Left renal pelvis (tissue), 4 donors: Measurements from ENCODE around the gene TBC1D22A. TPM values are rescaled to one million over a fixed set of nuclear protein-coding genes. Genes with fewer than 3 reads are reported as not detected.

Experiments used
- DNase-seq, 4 donors: peaks; one replicate each; pipeline ENCODE4 v3.0.0-alpha.2; 2013; ENCODE audit warnings: low read depth in 4 of 4, low spot score in 3 of 4
- polyA plus RNA-seq, 4 donors: library from polyadenylated mRNA; unstranded; fragments of 120-200 nt; gene quantifications; one replicate each; pipeline ENCODE4 v1.2.1, GENCODE V29; 2013; ENCODE audit not compliant: insufficient read length in 4 of 4

Gene TBC1D22A
- polyA plus RNA-seq, 4 donors = 14.3 to 19.3 (median 15.7) TPM

DNA sequence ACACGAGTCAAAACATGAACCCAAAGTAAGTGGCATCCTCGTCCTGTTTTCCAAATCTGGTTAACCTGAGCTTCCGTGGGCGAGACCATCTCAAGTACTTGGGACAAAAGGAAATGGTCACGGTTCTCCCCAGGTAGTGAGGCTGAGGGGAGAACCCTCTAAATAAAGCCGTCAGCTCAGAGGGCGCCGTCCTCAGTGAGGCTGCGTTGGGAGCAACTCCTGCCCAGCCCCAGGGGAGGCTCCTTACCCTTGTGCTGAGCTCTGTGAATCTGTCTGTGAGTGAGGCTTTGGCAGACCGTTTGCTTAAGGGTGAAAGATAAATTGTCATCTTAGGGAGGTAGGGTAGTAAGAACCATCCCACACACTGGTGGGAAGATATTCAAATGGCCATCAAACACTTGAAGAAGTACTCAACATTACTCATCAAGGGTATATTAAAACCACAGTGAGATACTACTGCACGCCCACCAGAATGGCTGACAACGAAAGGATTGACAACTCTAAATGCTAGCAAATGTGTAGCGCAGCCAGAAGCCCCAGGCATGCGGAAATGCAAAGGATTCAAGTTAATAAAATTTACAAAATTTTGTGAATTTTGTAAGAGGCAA lies 321.0 kb downstream of the TBC1D22A start:
- no peak for DNase-seq

DNA sequence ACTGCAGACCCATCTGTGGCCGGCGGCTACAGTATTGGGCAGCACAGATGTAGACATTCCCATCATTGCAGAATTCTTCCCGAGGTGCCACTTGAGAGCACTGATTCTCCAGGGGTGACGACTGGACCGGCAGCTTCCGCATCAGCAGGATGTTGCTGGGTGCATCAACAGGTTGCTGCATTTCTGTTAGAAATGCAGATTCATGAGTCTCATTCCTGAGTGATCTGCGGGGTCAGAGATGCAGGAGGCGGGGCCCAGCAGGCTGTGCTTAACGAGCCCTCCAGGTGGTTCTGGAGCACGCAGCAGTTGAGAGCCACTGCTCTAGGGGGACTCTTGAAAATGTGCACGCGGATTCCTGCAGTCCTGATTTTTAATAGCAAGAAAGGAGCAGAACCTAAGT lies 321.8 kb downstream of the TBC1D22A start:
- DNase-seq = no peak

GRCh38 chr22:47086596-47087248 lies 324.3 kb downstream of the TBC1D22A start:
- DNase-seq = no peak

- no peak for DNase-seq
These were observed 326.2 kb downstream of the TBC1D22A start for GRCh38 chr22:47088480-47089158.

DNA sequence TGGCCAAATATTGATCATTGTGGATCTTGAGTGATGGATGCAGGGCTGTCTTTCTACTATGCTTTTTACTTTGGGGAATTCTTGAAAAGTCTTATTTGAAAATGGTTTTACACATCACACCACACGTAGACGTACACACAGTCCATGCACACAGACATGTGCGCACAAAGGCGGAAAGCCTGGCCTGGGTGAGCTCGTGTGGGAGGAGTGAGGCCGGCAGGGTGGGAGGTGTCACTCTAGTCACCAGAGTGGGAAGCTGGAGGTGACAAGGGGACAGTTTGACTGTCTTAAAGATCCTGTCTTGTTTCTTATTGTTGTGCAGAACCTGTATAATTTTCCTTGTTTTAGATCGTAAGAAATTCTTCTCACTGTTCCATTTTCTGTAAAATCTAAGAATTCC lies 326.9 kb downstream of the TBC1D22A start:
- no peak for DNase-seq

DNA sequence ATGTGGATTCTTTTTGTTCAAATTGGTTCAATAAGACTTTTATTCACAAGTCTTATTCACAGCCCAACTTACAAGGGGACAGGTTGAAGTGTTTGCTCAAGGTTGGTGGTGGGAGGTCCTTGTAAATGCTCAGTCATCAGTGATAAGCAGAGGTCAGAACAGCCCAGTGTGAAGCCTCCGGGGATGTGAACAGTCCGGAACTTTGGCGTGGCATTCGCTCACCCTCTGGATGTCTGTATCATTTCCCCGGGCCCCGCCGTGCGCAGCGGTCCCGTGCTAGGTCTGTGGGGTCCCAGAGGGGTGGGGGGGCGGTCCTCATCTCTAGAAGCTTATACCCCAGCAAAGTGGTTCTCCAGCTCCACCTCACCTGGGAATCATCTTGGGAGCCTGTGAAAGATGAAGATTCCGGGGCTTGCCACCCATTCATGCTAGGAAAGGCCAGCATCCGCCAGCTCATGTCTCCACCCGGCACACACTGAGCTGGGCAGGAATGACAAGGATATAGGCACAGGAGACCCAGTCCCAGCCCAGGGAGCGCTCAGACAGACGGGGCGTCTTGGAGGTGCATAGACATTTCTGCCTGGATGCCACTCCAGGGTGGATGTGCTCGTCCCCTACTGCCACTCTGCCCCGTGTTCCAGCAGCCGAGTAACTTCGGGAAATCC lies 327.5 kb downstream of the TBC1D22A start:
- DNase-seq = no peak

DNA sequence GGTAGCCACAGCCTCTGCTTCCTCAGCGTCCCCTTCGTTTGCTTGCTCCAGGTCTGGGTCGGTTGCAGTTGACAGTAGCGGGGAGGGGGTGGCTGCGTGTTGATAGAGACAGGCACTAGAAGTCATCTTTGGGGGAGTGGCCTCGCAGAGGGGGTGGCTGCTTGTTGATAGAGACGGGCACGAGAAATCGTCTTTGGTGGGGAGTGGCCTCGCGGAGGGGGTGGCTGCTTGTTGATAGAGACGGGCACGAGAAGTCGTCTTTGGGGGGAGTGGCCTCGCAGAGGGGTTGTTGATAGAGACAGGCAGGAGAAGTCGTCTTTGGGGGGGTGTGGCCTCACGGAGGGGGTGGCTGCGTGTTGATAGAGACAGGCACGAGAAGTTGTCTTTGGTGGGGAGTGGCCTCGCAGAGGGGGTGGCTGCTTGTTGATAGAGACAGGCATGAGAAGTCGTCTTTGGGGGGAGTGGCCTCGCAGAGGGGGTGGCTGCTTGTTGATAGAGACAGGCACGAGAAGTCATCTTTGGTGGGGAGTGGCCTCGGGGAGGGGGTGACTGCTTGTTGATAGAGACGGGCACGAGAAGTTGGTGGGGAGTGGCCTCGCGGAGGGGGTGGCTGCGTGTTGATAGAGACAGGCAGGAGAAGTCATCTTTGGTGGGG lies 328.3 kb downstream of the TBC1D22A start:
- DNase-seq = no peak

DNA sequence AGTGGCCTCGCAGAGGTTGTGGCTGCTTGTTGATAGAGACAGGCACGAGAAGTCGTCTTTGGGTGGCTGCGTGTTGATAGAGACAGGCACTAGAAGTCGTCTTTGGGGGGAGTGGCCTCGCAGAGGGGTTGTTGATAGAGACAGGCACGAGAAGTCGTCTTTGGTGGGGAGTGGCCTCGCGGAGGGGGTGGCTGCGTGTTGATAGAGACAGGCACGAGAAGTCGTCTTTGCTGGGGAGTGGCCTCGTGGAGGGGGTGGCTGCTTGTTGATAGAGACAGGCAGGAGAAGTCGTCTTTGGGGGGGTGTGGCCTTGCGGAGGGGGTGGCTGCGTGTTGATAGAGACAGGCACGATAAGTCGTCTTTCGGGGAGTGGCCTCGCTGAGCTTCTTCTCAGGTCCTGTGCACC lies 328.8 kb downstream of the TBC1D22A start:
- no peak for DNase-seq

DNA sequence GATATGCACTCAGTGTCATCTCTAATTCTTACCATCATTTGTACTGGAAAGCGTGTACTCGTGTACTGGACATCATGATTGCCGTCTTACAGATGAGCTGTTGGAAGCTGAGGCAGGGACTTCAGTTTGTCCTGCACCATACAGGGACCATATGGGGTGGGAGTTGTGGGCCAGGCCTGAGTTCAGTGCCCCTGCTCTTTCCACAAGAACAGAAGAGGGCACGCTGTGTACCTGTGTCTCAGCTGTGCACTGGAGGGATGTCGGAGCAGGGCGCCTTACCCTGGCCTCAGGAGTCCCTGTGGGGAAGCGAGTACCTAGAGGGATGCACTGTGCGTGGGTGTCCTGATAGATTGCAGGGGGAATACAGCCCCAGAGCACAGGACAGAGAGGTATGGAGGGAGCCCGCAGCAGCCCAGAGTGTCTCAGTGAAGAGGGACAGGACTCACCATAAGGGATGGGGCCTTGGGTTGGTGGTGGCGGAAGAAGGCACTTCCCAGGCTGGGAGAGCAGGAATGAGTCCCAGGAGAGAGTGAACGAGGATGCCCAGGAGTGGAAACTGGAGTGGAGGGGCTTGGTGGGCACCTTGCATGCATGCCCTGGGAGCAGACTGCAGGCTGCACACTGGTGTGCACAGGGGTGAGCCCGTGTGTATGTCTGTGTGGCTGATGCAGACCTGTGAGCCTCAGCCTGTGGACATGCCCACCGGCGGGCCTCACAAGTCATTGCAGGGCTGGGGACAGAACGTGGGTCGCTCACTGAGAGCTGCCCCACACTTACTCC lies 329.7 kb downstream of the TBC1D22A start:
- DNase-seq = no peak

- DNase-seq = no peak
These were observed 330.5 kb downstream of the TBC1D22A start for GRCh38 chr22:47092896-47093311.

GRCh38 chr22:47093720-47094119 lies 331.3 kb downstream of the TBC1D22A start:
- DNase-seq = no peak

DNA sequence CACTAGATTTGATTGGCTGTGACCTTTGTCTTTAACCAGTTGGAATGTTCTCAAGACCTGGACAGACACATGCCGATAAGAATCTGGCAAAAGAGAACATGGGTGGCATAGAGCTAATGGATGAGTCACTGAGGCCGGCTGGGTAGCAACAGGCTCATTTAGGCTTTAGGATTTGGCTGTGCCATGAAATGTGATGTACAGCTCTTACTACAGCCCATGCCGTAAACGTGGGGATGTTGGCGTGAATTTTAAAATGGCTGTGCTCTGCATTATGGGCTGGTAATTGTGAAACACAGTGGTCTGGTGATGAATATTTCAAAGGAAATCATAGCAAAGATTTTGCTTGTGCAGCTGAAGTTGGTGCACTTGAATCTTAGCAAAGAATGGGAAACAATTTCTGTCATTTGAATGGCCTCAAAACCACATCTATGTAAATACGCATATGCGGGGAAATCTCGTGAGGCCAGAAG lies 332.4 kb downstream of the TBC1D22A start:
- DNase-seq = no peak

DNA sequence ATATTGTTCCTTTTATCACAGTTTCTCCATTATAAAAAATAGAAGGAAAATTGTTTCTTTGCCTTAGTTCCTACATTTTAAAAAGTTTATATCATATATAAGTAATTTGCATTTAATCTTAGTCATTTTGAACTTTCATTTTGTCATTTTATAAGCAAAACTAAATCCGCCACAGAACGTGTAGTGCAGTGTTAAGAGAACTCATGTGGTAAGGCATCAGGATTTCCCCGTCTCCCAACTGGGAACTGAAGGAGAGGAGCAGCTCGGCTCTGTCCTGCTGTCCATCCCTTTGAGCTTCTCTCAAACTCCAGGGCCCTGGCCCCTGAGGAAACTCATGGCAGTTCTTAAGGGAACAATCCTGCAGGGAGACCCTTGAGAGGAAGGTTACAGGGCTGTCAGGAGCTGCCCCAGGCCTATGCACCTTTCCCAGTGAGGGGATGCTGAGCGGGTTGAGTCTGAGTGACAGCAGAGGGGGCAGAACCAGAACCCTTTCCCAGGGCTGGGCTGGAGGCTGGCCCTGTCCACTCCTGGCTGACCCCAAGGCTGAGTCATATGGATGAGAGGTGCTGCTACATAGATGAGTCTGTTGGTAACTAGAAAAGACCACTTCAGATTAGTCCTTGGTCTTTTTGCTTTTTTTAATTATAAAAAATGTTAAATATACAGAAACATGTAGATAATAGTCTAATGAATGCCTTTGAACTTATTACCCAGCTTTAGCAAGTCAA lies 333.1 kb downstream of the TBC1D22A start:
- no peak for DNase-seq

GRCh38 chr22:47098121-47098520 lies 335.7 kb downstream of the TBC1D22A start:
- no peak for DNase-seq

DNA sequence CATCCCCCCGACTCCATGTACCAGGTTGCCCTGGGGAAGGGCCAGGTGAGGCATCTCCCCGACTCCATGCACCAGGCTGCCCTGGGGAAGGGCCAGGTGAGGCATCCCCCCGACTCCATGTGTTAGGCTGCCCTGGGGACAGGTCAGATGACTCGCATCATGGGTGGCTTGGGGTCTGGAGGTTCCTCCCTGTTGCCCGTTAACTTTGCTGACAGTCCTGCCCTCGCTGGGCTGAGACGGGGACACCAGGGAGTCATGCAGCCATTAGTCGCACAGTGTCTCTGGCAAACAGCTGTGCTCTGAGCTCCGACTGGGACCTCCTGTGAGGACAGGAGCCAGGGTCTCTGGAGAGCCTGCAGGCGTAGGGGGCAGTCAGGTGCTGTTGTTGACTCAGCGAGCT lies 336.1 kb downstream of the TBC1D22A start:
- DNase-seq = no peak

- no peak for DNase-seq
These were observed 337.6 kb downstream of the TBC1D22A start for GRCh38 chr22:47100019-47100418.

DNA sequence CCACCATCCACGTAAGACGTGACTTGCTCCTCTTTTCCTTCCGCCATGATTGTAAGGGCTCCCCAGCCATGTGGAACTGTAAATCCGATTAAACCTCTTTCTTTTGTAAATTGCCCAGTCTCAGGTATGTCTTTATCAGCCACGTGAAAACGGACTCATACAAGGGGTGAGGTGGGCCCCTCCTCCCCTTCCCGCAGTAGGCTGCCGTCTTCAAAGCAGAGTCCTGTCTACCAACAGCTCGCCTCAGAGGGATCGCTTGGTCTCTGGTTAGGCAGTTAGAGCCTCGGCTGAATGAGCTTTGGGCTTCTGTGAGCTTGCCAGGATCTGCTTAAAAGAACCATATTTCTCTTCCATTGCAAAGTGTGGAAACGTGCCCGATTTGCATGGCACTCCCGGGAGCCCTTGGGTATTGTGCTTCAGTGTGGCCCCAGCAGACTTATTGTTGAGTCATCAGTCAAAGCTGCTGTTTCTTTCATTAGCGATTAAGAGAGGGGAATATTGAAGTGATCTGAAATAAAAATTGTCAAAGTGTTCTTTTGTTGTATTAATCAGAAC lies 338.3 kb downstream of the TBC1D22A start:
- DNase-seq = no peak

DNA sequence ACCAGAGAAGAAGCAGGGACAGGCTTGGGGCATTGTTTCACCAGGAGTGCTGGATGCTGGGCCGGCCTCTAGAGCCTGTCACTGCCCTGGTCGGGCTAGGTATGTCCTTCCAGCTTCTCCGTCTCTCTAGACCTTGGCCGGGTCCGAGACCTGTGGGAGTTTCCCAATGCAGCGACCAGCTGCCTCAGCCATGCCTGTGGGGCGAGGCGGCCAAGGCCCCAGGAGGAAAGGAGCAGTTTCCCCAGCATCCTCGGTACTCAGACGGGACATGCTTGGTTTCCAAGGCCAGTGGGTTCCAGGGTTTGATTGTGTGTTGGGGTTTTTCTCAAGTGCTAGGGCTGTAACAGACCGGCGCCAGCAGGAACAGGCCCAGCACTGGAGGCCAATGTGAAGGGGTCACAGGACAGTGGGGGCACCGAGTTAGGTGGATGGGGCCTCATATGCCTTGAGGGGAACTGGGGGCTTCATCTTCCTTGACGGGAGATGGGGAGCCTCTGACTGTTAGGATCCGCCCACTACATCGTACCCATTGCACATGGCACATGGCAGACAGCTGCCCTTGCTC lies 339.0 kb downstream of the TBC1D22A start:
- no peak for DNase-seq

- DNase-seq = no peak
These were observed 339.6 kb downstream of the TBC1D22A start for GRCh38 chr22:47102081-47102480.
